HG03139 (cell line): ENCODE data around the gene TRABD2A.
"Not testable (repeated sequence)": the region's sequence is repeated elsewhere in the genome, so short reads cannot be mapped to it uniquely, and the experiment has no call there.

ENCODE experiments used
- ATAC-seq: cut with Tn5 transposase; IDR thresholded peaks from one replicate; pipeline ENCODE4 v1.9.1; 2021; ENCODE audit not compliant: unreplicated experiment

Gene TRABD2A

GRCh38 chr2:84782717-84783442 lies 98.0 kb downstream of the TRABD2A start:
- no peak for ATAC-seq

- ATAC-seq, result peak; percentile 78
Measured at GRCh38 chr2:84781942-84782716, 98.8 kb downstream of the TRABD2A start.

- ATAC-seq, result no peak
Measured at GRCh38 chr2:84779781-84780180, 101.1 kb downstream of the TRABD2A start.

GRCh38 chr2:84778911-84779690 lies 101.8 kb downstream of the TRABD2A start:
- ATAC-seq, result no peak

GRCh38 chr2:84776011-84776410 lies 104.9 kb downstream of the TRABD2A start:
- no peak for ATAC-seq

GRCh38 chr2:84773562-84773961 lies 107.3 kb downstream of the TRABD2A start:
- not testable (repeated sequence) for ATAC-seq
